Spleen (tissue), 11 donors: ENCODE results near the gene DTNA. TPM values are rescaled to one million over a fixed set of nuclear protein-coding genes. Genes with fewer than 3 reads are reported as not detected.

Source experiments
- DNase-seq: peaks from one replicate; pipeline ENCODE4 v3.0.0-alpha.2; 2020
- H3K27ac ChIP-seq, 8 donors: fragments of 200-600 bp; sonication (generic) in 7 of 8; 1 replicate in 4 of 8; 2 replicates in 4 of 8; pipeline versions ENCODE4 v1.5.0 to v1.8.0; 2016 to 2021; ENCODE audit warnings: inconsistent platforms in 4 of 8, mild to moderate bottlenecking in 4 of 8, moderate library complexity in 1 of 8
- H3K27me3 ChIP-seq, 7 donors: fragments of 200-600 bp; sonication (generic) in 6 of 7; replicated peaks in 1 of 7; 1 replicate in 4 of 7; 2 replicates in 3 of 7; pipeline versions ENCODE4 v1.5.0 to v1.8.0; 2016 to 2021; ENCODE audit warnings: inconsistent platforms in 3 of 7, mild to moderate bottlenecking in 1 of 7
- H3K36me3 ChIP-seq, 6 donors: fragments of 200-600 bp; sonication (generic) in 5 of 6; 1 replicate in 4 of 6; 2 replicates in 2 of 6; pipeline versions ENCODE4 v1.5.0 to v1.8.0; 2016 to 2021; ENCODE audit warnings: inconsistent platforms in 2 of 6
- H3K4me1 ChIP-seq, 6 donors: fragments of 200-600 bp; sonication (generic) in 5 of 6; 1 replicate in 3 of 6; 2 replicates in 3 of 6; pipeline versions ENCODE4 v1.5.0 to v1.8.0; 2016 to 2021; ENCODE audit warnings: inconsistent platforms in 3 of 6
- H3K4me3 ChIP-seq, 8 donors: fragments of 200-600 bp; sonication (generic) in 7 of 8; 1 replicate in 4 of 8; 2 replicates in 4 of 8; pipeline versions ENCODE4 v1.5.0 to v1.8.0; 2016 to 2021; ENCODE audit warnings: inconsistent platforms in 4 of 8, mild to moderate bottlenecking in 4 of 8, moderate library complexity in 2 of 8
- H3K9me3 ChIP-seq, 8 donors: fragments of 200-600 bp; sonication (generic) in 7 of 8; 1 replicate in 4 of 8; 2 replicates in 4 of 8; pipeline versions ENCODE4 v1.5.0 to v1.8.0; 2016 to 2021; ENCODE audit warnings: inconsistent platforms in 4 of 8
- CTCF ChIP-seq, 11 experiments: fragments of 200-600 bp in 7 of 11; fragments of 450-650 bp in 4 of 11; sonication (generic) in 4 of 11; IDR thresholded peaks in 8 of 11; conservative IDR thresholded peaks in 3 of 11; 1 replicate in 7 of 11; 2 replicates in 4 of 11; pipeline versions ENCODE4 v1.4.0 to v1.8.0; 2016 to 2021; ENCODE audit warnings: antibody characterized with exemption in 11 of 11, inconsistent platforms in 4 of 11, mild to moderate bottlenecking in 1 of 11
- POLR2A ChIP-seq, 3 donors: fragments of 450-650 bp; IDR thresholded peaks; one replicate each; pipeline ENCODE4 v1.5.1; 2017; ENCODE audit warnings: antibody characterized with exemption in 3 of 3, mild to moderate bottlenecking in 1 of 3
- POLR2AphosphoS5 ChIP-seq, 3 donors: sonication (generic); formaldehyde crosslinking; IDR thresholded peaks; one replicate each; pipeline ENCODE4 v1.5.1; 2017; ENCODE audit warnings: antibody characterized with exemption in 3 of 3
- WGBS, 5 donors: extraction: QIAGEN DNeasy Blood & Tissue Kit in 3 of 5; methylation state at CpG; one replicate each; pipeline versions ENCODE4 v1.1.5 to v1.1.7; 2013 to 2018; 5-methylcytosine and 5-hydroxymethylcytosine counted together
- intact Hi-C: fragments of 100-400 bp; cut with DNase I; formaldehyde crosslinking; loops from one replicate; pipeline ENCODE4 v1.15.0; 2023; ENCODE audit warnings: low total_unique reads
- polyA plus RNA-seq, 3 donors: library from polyadenylated mRNA; stranded (reverse); fragments of 200-250 nt; gene quantifications; one replicate each; pipeline ENCODE4 v1.2.1, GENCODE V29; 2013
- total RNA-seq, 7 donors: library from RNA; depleted of rRNA in 3 of 7; stranded (reverse); fragments of >200 nt in 3 of 7; fragmentation: NEBNext Ultra II Directional in 4 of 7; extraction: Animal tissue kit (Norgen Biotek cat#: 25700) in 4 of 7; gene quantifications; one replicate each; pipeline versions ENCODE4 v1.1.0 to v1.2.1, GENCODE V29; 2016 to 2021
- donor health status: healthy with polysubstance abuse.
- donor health status: DM: no; HTN: no; CAD: no; lungs with moderate emphysema.
- donor health status: DM: no; HTN: no; CAD: no.
- donor health status: Bipolar disorder and iron deficiency.
- donor health status: healthy.
- donor health status: DM: no; HTN: no; CAD: no.
- donor health status: DM: yes; HTN: yes; CAD: no.

Gene DTNA
- total and polyA plus RNA-seq, 10 donors = 3.0 to 29.2 (median 14.2) TPM

GRCh38 chr18:34695310-34695709 lies 14.8 kb upstream of the DTNA start:
- Histone ChIP-seq H3K36me3 (no peaks in the 10 kb centered on the region), H3K4me1 (no peaks in the 10 kb centered on the region), H3K27me3 (no peaks in the 10 kb centered on the region), H3K9me3 (no peaks in the 10 kb centered on the region), H3K27ac (no peak overlapping the region), H3K4me3 (no peak overlapping the region)
- DNase-seq = no peak
- 77 to 89% (median 81%) methylated on average over 5 of the region's 5 CpGs for WGBS, 5 donors
- intact Hi-C loops = no loop called here
- TF ChIP-seq POLR2AphosphoS5 (IDR thresholded peaks at IDR 0.05) (no peak), CTCF (IDR thresholded peaks at IDR 0.05 in 8 of 11, conservative IDR thresholded peaks at IDR 0.05 in 3 of 11) (no peak), POLR2A (IDR thresholded peaks at IDR 0.05) (no peak)

- Histone ChIP-seq H3K27me3 (no peaks in the 10 kb centered on the region), H3K9me3 (no peaks in the 10 kb centered on the region), H3K4me3 (no peak overlapping the region), H3K27ac (no peak overlapping the region), H3K36me3 (no peaks in the 10 kb centered on the region), H3K4me1 (no peaks in the 10 kb centered on the region)
- intact Hi-C loops = no loop called here
- no peak for TF ChIP-seq POLR2AphosphoS5 (IDR thresholded peaks at IDR 0.05)
- no peak for DNase-seq
- WGBS, 5 donors = 81 to 95% (median 88%) methylated on average over 2 of the region's 2 CpGs
Observed at GRCh38 chr18:34696671-34697070, 13.4 kb upstream of the DTNA start.

GRCh38 chr18:34697233-34697632 lies 12.9 kb upstream of the DTNA start:
- intact Hi-C loops = no loop called here
- Histone ChIP-seq H3K9me3 (no peaks in the 10 kb centered on the region), H3K27ac (no peak overlapping the region), H3K4me1 (no peaks in the 10 kb centered on the region), H3K4me3 (no peak overlapping the region), H3K36me3 (no peaks in the 10 kb centered on the region), H3K27me3 (no peaks in the 10 kb centered on the region)
- TF ChIP-seq POLR2AphosphoS5 (IDR thresholded peaks at IDR 0.05) = no peak
- TF ChIP-seq CTCF (IDR thresholded peaks at IDR 0.05 in 8 of 11, conservative IDR thresholded peaks at IDR 0.05 in 3 of 11) = no peak
- no peak for TF ChIP-seq POLR2A (IDR thresholded peaks at IDR 0.05)
- DNase-seq = no peak
- WGBS, 5 donors = 75 to 97% (median 89%) methylated on average over 1 of the region's 1 CpG

- intact Hi-C loops = no loop called here
- H3K4me1 ChIP-seq = no peaks in the 10 kb centered on the region
- TF ChIP-seq POLR2AphosphoS5 (IDR thresholded peaks at IDR 0.05) (no peak), POLR2A (IDR thresholded peaks at IDR 0.05) (no peak), CTCF (IDR thresholded peaks at IDR 0.05 in 8 of 11, conservative IDR thresholded peaks at IDR 0.05 in 3 of 11) (no peak)
- H3K36me3 ChIP-seq = no peaks in the 10 kb centered on the region
- no peak overlapping the region for H3K4me3 ChIP-seq
- DNase-seq = no peak
- H3K27me3 ChIP-seq = no peaks in the 10 kb centered on the region
- no peaks in the 10 kb centered on the region for H3K9me3 ChIP-seq
- no peak overlapping the region for H3K27ac ChIP-seq
- 61 to 84% (median 80%) methylated on average over 3 of the region's 3 CpGs for WGBS, 5 donors
Observed at GRCh38 chr18:34697891-34698290, 12.2 kb upstream of the DTNA start.

GRCh38 chr18:34701911-34702310 lies 8.2 kb upstream of the DTNA start:
- intact Hi-C loops = no loop called here
- H3K9me3 ChIP-seq = no peaks in the 10 kb centered on the region
- H3K36me3 ChIP-seq = no peaks in the 10 kb centered on the region
- WGBS, 5 donors = 84 to 93% (median 90%) methylated on average over 3 of the region's 3 CpGs
- no peak overlapping the region for H3K4me3 ChIP-seq
- H3K27me3 ChIP-seq = no peaks in the 10 kb centered on the region
- TF ChIP-seq CTCF (IDR thresholded peaks at IDR 0.05 in 8 of 11, conservative IDR thresholded peaks at IDR 0.05 in 3 of 11) = no peak
- no peaks in the 10 kb centered on the region for H3K4me1 ChIP-seq
- DNase-seq = no peak
- H3K27ac ChIP-seq = no peak overlapping the region
